ENCODE results near the gene TBX21.

Gene TBX21

GRCh38 chr17:47697906-47698711 is 34.9 kb upstream of the TBX21 start:
- no peak for DNase-seq (ENCODE audit: low spot score)

DNA sequence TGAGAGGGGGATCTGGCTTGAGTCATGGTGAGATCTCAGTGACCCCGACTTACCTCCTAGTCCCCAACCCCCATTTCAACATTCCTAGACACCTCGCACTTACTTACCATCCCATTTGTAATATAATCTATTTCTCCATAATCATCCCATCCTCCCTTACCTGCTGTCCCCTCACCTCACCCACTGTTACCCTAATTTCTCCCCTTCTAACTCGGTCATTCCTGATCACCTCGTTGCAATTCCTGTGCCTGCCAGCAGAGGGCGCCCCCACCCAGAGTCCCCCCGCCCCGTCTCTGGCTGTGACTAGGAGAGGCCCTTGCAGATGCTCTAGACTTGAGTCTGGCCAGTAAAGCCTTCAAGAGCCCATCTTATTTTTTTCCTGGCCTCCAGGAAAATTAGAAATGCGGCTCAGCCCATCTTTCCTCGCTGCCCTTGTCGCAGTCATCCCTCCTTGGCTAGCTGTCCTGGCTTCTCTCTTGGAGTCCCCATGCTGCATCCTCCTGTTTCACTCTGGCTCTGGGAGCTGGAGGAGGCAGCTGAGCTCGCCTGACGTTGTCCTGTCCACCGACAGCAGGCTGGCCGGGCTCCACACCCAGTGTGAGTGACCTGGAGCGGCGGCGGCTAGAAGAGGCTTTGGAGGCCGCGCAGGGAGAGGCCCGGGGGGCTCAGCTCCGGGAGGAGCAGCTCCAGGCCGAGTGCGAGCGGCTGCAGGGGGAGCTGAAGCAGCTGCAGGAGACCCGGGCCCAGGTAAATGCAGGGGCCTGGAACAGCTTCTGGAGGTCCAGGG is 34.1 kb upstream of the TBX21 start:
- peak; percentile 85 for DNase-seq (ENCODE audit: low spot score)

GRCh38 chr17:47699536-47699840 is 33.5 kb upstream of the TBX21 start:
- DNase-seq (ENCODE audit: low spot score), result no peak

DNA sequence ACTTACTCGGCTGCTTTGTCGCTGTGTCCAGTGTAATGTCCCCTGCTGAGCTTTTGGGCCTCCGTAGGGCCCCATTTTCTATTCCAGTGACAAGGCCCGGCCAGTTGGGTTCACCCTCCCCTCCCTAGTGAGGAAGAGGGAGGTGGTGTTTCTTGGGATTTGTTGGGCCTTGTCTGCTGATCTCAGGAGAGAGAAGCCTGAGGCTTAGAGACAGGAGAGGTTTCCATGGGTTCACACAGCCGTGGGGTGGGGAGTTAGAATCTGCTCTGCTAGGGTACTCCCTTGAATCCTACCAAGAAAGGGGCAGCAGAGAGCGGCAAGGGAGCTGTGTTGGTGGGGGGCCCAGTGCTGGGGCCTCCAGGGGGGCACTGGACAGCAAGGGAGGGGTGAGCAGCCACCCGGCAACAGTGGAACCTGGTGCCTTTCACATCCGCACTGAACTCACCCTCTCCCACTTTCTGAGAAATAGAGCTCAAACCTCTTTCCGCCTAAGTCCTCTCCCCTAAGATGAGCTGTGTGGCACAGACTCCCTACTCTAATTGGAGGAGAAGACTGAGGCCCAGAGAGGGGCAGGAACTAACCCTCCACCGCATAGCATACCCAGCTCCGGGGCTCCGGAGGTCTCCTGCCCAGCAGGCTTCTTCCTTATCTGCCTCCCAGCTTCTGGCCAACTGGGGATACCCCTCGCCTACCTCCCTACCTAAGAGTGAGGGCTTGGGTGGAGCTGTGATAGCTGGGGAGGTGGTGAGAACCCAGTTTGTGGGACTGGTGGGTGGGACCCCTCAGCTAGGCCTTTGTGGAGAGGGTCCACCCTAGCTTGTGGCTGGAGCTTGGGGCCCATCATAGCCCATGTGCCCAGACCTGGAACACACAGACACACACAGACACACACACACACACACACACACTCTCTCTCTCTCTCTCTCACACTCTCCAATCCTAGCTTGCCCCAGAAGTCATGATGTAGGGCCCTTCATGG is 32.3 kb upstream of the TBX21 start:
- no peak for DNase-seq (ENCODE audit: low spot score)

GRCh38 chr17:47701608-47702007 is 31.4 kb upstream of the TBX21 start:
- no peak for DNase-seq (ENCODE audit: low spot score)

DNA sequence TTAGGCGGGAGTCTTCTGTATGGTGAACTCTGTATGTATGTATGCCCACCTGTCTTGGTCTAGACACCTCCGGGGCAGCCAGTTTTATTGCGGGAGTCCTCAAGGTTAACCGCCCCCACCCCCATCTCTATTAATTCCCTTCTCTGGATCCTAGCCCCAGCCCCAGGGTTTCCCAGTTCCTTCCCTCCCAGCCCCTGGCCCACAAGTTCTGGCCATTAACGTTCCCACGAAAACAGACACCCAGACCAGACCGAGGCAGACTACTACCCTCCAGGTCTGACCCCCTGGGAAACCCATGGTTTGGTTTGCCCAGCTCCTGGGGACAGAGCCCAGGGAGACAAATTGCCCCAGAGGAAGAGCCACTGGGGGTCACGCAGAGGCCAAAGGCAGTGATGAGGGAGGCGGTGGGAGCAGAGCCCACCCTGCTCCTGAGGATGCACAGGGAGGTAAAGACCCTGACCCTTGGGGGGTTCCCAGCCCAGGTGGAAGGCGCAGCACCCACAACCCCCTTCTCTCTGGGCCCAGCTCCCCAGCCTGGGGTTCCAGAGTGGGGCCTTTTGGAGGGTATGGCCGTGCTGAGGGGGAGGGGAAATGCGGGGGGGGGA is 30.5 kb upstream of the TBX21 start:
- DNase-seq (ENCODE audit: low spot score), result no peak

DNA sequence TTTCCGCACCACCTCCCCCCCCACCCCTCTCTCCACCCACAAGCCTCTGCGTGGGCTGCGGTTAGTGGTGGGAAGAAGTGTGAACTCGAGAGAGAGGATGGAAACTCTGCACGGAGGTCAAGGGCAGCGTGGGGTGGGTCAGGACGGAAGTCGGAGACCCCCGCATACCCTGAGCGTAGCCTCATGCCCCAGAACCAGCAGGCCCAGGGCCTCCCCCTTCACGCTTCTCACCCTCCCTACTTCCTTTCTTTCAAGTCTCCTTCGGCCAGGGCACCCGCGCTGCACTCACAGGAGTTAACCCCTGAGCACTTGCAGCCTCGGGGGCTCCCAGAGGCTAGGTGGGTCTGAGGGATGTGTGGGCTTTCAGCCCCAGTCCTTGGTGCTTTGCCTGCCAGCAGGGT is 29.8 kb upstream of the TBX21 start:
- DNase-seq (ENCODE audit: low spot score), result no peak

- DNase-seq (ENCODE audit: low spot score), result no peak
These were observed 29.4 kb upstream of the TBX21 start for GRCh38 chr17:47703671-47704070.

DNA sequence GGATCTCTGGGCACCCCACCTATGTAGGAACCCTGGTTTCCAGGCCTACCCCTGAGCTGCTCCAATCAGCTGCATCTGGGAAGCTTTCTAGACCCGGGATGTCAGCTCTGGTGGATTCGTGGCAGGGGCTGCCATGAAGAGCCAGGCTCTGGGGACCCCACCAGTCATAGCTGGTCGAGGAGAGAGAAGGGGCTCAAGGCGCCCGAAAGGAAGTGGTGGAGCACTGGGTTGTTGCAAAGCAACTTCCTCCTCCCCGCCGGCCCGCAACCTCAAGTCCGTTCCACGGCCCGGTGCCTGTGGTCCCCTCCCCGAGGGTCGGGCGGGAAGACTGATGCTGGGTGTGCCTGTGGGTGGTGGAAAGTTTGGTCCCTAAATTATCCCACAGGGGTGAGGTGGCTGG is 28.9 kb upstream of the TBX21 start:
- DNase-seq (ENCODE audit: low spot score), result no peak

GRCh38 chr17:47704736-47705135 is 28.3 kb upstream of the TBX21 start:
- DNase-seq (ENCODE audit: low spot score), result no peak

DNA sequence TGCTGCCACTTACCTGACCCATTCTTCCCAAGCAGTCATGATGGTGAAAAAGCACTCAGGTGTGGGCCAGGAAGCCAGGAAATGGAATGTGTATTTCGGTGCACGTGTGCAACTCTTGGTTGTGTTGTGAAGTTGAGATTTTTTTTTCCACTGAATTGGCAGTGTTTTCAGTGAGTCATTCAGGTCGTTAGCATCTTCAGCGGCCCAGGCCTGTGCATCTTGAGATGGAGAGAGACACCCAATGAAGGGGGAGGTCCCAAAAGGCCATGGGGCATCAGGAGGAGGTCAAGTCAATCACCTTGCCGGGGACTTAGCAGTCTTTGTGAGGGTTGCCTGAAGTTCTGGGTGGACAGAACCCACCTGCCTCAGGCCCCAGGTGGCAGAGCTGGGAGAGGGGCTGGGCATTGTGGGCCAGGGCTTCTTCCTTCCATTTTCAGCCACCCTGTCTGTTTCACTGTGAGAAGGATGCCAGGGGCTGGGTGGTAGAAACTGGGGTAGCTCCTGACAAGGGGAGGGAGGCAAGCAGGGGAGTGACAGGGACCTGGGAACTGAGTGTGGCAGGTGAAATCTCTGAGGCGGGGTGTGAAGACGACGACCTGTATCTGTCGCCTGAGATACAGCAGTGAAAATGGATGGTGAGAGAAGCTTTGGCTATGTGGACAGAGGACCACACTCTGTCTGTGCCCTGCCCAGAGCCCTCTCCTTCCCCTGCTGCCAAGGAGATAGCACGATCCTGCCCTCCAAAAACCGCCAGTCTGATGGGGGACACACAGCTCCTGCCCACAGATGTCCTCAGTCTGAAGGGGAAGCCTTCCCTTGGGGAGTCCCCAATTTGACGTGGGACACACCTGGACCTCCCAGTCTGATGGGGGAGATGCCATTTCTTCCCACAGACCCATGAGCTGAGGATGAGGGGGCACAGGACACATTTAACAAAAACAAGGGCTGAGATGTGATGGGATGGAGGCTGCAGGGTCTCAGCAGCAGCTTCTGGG is 27.2 kb upstream of the TBX21 start:
- DNase-seq (ENCODE audit: low spot score), result no peak

- DNase-seq (ENCODE audit: low spot score), result peak; percentile 95
These were observed 25.8 kb upstream of the TBX21 start for GRCh38 chr17:47707056-47707804.

DNA sequence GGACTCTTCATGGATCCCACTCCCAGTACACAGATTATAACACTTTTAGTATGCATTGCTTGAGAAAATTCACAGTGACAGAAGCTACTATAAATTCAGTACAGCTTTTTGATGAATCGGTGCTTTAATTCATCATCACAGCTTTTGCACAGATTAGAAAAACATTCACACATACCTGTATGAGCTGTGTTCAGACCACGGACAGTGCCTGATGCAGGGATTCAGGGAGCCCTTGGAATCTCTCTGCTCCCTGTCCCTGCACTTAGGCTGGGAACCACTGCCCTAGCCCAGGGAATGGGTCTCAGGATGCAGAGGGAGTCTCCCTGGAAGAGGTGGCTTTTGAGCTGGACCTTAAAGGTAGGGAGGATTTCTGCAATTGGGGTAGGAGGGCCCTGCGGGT is 25.2 kb upstream of the TBX21 start:
- DNase-seq (ENCODE audit: low spot score), result no peak

- DNase-seq (ENCODE audit: low spot score), result no peak
These were observed 24.6 kb upstream of the TBX21 start for GRCh38 chr17:47708312-47708863.

GRCh38 chr17:47708864-47709541 is 24.0 kb upstream of the TBX21 start:
- no peak for DNase-seq (ENCODE audit: low spot score)

GRCh38 chr17:47709594-47709993 is 23.4 kb upstream of the TBX21 start:
- no peak for DNase-seq (ENCODE audit: low spot score)

GRCh38 chr17:47711366-47712099 is 21.5 kb upstream of the TBX21 start:
- DNase-seq (ENCODE audit: low spot score), result no peak

DNA sequence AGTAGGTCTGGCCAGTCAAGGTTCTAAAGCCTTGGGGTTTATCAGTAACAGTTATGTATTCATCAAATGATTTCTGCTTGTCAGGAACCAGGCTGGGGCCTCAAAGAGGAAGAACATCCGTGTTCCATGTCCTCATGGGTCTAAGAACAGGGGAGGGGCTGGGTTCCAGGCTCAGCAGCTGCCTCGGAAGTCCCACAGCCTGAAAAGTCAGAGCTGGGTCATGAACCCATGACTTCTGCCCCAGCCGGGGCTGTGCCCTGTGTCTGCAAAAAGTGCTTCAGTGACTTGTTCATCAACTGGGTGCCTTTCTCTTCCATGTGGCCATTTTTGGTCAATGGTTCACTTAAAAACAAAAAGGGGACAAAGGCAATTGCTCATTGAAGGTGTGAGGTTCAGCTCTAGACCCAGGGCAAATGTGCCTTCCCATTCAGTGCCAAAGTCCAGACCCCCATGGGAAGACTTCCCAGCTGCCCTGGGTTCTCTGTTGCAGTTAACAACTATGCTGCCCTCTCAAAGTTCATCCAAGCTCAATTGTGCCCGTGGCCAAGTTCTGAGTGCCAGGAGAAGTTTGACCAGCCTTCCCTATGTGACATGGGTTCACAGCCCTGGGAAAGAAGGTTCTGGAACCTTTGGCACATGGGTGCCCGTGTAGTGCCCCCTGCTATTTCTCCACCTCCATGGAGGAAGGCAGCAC is 20.6 kb upstream of the TBX21 start:
- no peak for DNase-seq (ENCODE audit: low spot score)
